Mucosa of stomach (tissue), 1 donor: ENCODE measurements around the gene SRC.

Experiments
- H3K27me3 ChIP-seq: one replicate; pipeline ENCODE4 v1.7.0; 2013; ENCODE audit warnings: mild to moderate bottlenecking, low read length; ENCODE audit not compliant: control insufficient read depth, insufficient read depth
- H3K36me3 ChIP-seq: one replicate; pipeline ENCODE4 v1.7.0; 2013; ENCODE audit warnings: low read length; ENCODE audit not compliant: control insufficient read depth, insufficient read depth
- H3K4me1 ChIP-seq: one replicate; pipeline ENCODE4 v1.7.0; 2013; ENCODE audit warnings: mild to moderate bottlenecking, low read length; ENCODE audit not compliant: control insufficient read depth, insufficient read depth
- H3K4me3 ChIP-seq: one replicate; pipeline ENCODE4 v1.7.0; 2013; ENCODE audit warnings: low read length
- H3K9ac ChIP-seq: one replicate; pipeline ENCODE4 v1.7.0; 2013; ENCODE audit warnings: mild to moderate bottlenecking, low read length, moderate library complexity
- H3K9me3 ChIP-seq: one replicate; pipeline ENCODE4 v1.7.0; 2013; ENCODE audit warnings: mild to moderate bottlenecking, low read length, moderate library complexity; ENCODE audit not compliant: control insufficient read depth
- donor health status: Pancreatic carcinoma.

Gene SRC

GRCh38 chr20:37308086-37309050 lies 37.6 kb upstream of the SRC start:
- Histone ChIP-seq H3K36me3 (no peaks in the 10 kb centered on the region), H3K27me3 (no peaks in the 10 kb centered on the region), H3K4me3 (no peak overlapping the region), H3K9me3 (no peaks in the 10 kb centered on the region), H3K4me1 (peaks cover 80% of the 10 kb centered on the region), H3K9ac (peak overlapping the region; percentile 77)

GRCh38 chr20:37309290-37309689 lies 36.6 kb upstream of the SRC start:
- no peak overlapping the region for H3K4me3 ChIP-seq
- H3K4me1 ChIP-seq = peaks cover 81% of the 10 kb centered on the region
- peak overlapping the region; percentile 77 for H3K9ac ChIP-seq
- no peaks in the 10 kb centered on the region for H3K36me3 ChIP-seq
- no peaks in the 10 kb centered on the region for H3K27me3 ChIP-seq
- H3K9me3 ChIP-seq = no peaks in the 10 kb centered on the region

- H3K27me3 ChIP-seq = no peaks in the 10 kb centered on the region
- H3K4me1 ChIP-seq = peaks cover 81% of the 10 kb centered on the region
- no peak overlapping the region for H3K4me3 ChIP-seq
- H3K36me3 ChIP-seq = no peaks in the 10 kb centered on the region
- H3K9me3 ChIP-seq = no peaks in the 10 kb centered on the region
- H3K9ac ChIP-seq = peak overlapping the region; percentile 77
Observed at GRCh38 chr20:37309936-37310590, 35.9 kb upstream of the SRC start.

GRCh38 chr20:37310951-37311350 lies 35.0 kb upstream of the SRC start:
- no peaks in the 10 kb centered on the region for H3K27me3 ChIP-seq
- H3K9me3 ChIP-seq = no peaks in the 10 kb centered on the region
- no peak overlapping the region for H3K4me3 ChIP-seq
- peaks cover 84% of the 10 kb centered on the region for H3K4me1 ChIP-seq
- no peaks in the 10 kb centered on the region for H3K36me3 ChIP-seq
- no peak overlapping the region for H3K9ac ChIP-seq

- Histone ChIP-seq H3K9ac (no peak overlapping the region), H3K9me3 (no peaks in the 10 kb centered on the region), H3K4me1 (peaks cover 80% of the 10 kb centered on the region), H3K27me3 (no peaks in the 10 kb centered on the region), H3K36me3 (no peaks in the 10 kb centered on the region), H3K4me3 (no peak overlapping the region)
Observed at GRCh38 chr20:37311710-37312355, 34.1 kb upstream of the SRC start.

GRCh38 chr20:37313546-37314091 lies 32.3 kb upstream of the SRC start:
- no peaks in the 10 kb centered on the region for H3K9me3 ChIP-seq
- H3K4me3 ChIP-seq = no peak overlapping the region
- H3K4me1 ChIP-seq = peaks cover 70% of the 10 kb centered on the region
- H3K36me3 ChIP-seq = no peaks in the 10 kb centered on the region
- H3K9ac ChIP-seq = no peak overlapping the region
- no peaks in the 10 kb centered on the region for H3K27me3 ChIP-seq

- no peaks in the 10 kb centered on the region for H3K9me3 ChIP-seq
- peak overlapping the region; percentile 49 for H3K9ac ChIP-seq
- no peaks in the 10 kb centered on the region for H3K36me3 ChIP-seq
- H3K4me1 ChIP-seq = peaks cover 67% of the 10 kb centered on the region
- H3K4me3 ChIP-seq = no peak overlapping the region
- no peaks in the 10 kb centered on the region for H3K27me3 ChIP-seq
Observed at GRCh38 chr20:37314099-37314498, 31.8 kb upstream of the SRC start.

- Histone ChIP-seq H3K9me3 (no peaks in the 10 kb centered on the region), H3K27me3 (no peaks in the 10 kb centered on the region), H3K9ac (peak overlapping the region; percentile 49), H3K4me1 (peaks cover 65% of the 10 kb centered on the region), H3K36me3 (no peaks in the 10 kb centered on the region), H3K4me3 (no peak overlapping the region)
Observed at GRCh38 chr20:37314617-37315016, 31.3 kb upstream of the SRC start.

- no peaks in the 10 kb centered on the region for H3K36me3 ChIP-seq
- H3K4me3 ChIP-seq = no peak overlapping the region
- peaks cover 61% of the 10 kb centered on the region for H3K4me1 ChIP-seq
- peak overlapping the region; percentile 49 for H3K9ac ChIP-seq
- H3K27me3 ChIP-seq = no peaks in the 10 kb centered on the region
- no peaks in the 10 kb centered on the region for H3K9me3 ChIP-seq
Observed at GRCh38 chr20:37315021-37315451, 30.9 kb upstream of the SRC start.

- Histone ChIP-seq H3K9ac (peak overlapping the region; percentile 49), H3K36me3 (no peaks in the 10 kb centered on the region), H3K4me1 (peaks cover 56% of the 10 kb centered on the region), H3K9me3 (no peaks in the 10 kb centered on the region), H3K4me3 (no peak overlapping the region), H3K27me3 (no peaks in the 10 kb centered on the region)
Observed at GRCh38 chr20:37315452-37316110, 30.4 kb upstream of the SRC start.

- no peak overlapping the region for H3K4me3 ChIP-seq
- no peaks in the 10 kb centered on the region for H3K36me3 ChIP-seq
- H3K27me3 ChIP-seq = no peaks in the 10 kb centered on the region
- peak overlapping the region; percentile 49 for H3K9ac ChIP-seq
- H3K4me1 ChIP-seq = peaks cover 49% of the 10 kb centered on the region
- H3K9me3 ChIP-seq = no peaks in the 10 kb centered on the region
Observed at GRCh38 chr20:37316116-37316774, 29.7 kb upstream of the SRC start.
